Activated CD8-positive, alpha-beta T cell treated with anti-CD3 and anti-CD28 coated beads for 36 hours (primary cell): ENCODE measurements around the gene PLCB4. TPM values are rescaled to one million over a fixed set of nuclear protein-coding genes. Genes with fewer than 3 reads are reported as not detected.

Source experiments
- ATAC-seq: fragments of 200-7000 bp; cut with Tn5 transposase; one replicate; pipeline ENCODE4 v1.10.0; 2021; ENCODE audit warnings: mild to moderate bottlenecking, moderate library complexity
- CTCF ChIA-PET: fragments of 350-600 bp; sonication (Branson Sonifier 250); formaldehyde crosslinking; loops from one replicate; lab custom pipeline; 2021; ENCODE audit warnings: antibody characterized with exemption; lab: Charles Lee
- POLR2A ChIA-PET: fragments of 350-600 bp; sonication (Branson Sonifier 250); formaldehyde crosslinking; loops from one replicate; lab custom pipeline; 2021; ENCODE audit warnings: antibody characterized with exemption; lab: Charles Lee
- DNase-seq: peaks from one replicate; pipeline ENCODE4 v3.0.0-alpha.2; 2020
- H3K27ac Mint-ChIP-seq: one replicate; pipeline ENCODE4 v1.8.0; 2021; ENCODE audit warnings: mild to moderate bottlenecking, mixed read lengths
- H3K27me3 Mint-ChIP-seq: one replicate; pipeline ENCODE4 v1.8.0; 2021; ENCODE audit warnings: mixed read lengths
- H3K36me3 Mint-ChIP-seq: one replicate; pipeline ENCODE4 v1.8.0; 2021; ENCODE audit warnings: low read depth, mixed read lengths
- H3K4me1 Mint-ChIP-seq: one replicate; pipeline ENCODE4 v1.8.0; 2021; ENCODE audit warnings: low read depth, mixed read lengths
- H3K4me3 Mint-ChIP-seq: one replicate; pipeline ENCODE4 v1.8.0; 2021; ENCODE audit warnings: mild to moderate bottlenecking, moderate library complexity, mixed read lengths
- H3K9me3 Mint-ChIP-seq: one replicate; pipeline ENCODE4 v1.8.0; 2021; ENCODE audit warnings: mixed read lengths
- intact Hi-C: fragments of 100-400 bp; cut with micrococcal nuclease; formaldehyde crosslinking; loops from one replicate; pipeline ENCODE4 v1.10.0; 2022
- total RNA-seq, 2 experiments: library from RNA; stranded (reverse); gene quantifications; one replicate each; pipeline ENCODE4 v1.2.3, GENCODE V29; 2021
- TF ChIP-seq, protein P1 (sequence below): fragments of 200-600 bp; IDR thresholded peaks from one replicate; pipeline ENCODE4 v1.8.0; 2022; ENCODE audit warnings: antibody characterized with exemption, mild to moderate bottlenecking

The PLCB4 gene
- total RNA-seq, 2 experiments from 2014 or later = not detected

DNA sequence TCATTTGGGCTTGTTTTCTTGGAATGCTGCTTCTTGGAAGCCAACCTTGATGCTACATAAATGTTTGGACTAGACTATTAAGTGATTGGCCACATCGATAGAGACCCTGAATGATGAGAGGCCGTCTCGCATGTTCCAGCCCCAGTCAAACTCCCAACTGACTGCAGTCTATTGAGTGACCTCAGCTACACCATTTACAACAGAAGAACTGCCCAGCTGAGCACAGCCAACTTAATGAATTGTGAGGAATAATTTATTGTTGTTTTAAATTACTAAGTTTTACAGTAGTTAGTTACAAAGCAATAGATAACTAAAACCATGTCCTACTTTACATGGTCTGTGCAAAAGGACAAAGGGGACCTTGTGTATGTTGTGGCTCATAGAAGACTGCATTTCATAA, 63.0 kb downstream of the PLCB4 start:
- intact Hi-C loops = no loop called here
- no peaks in the 10 kb centered on the region for H3K36me3 Mint-ChIP-seq
- H3K27me3 Mint-ChIP-seq = no peaks in the 10 kb centered on the region
- ATAC-seq (no peak), DNase-seq (no peak)
- ChIA-PET POLR2A (no interaction called here), CTCF (no interaction called here)
- no peak overlapping the region for H3K27ac Mint-ChIP-seq
- H3K4me3 Mint-ChIP-seq = no peak overlapping the region
- H3K4me1 Mint-ChIP-seq = no peaks in the 10 kb centered on the region
- peaks cover 2% of the 10 kb centered on the region for H3K9me3 Mint-ChIP-seq
- TF ChIP-seq, protein P1, sequence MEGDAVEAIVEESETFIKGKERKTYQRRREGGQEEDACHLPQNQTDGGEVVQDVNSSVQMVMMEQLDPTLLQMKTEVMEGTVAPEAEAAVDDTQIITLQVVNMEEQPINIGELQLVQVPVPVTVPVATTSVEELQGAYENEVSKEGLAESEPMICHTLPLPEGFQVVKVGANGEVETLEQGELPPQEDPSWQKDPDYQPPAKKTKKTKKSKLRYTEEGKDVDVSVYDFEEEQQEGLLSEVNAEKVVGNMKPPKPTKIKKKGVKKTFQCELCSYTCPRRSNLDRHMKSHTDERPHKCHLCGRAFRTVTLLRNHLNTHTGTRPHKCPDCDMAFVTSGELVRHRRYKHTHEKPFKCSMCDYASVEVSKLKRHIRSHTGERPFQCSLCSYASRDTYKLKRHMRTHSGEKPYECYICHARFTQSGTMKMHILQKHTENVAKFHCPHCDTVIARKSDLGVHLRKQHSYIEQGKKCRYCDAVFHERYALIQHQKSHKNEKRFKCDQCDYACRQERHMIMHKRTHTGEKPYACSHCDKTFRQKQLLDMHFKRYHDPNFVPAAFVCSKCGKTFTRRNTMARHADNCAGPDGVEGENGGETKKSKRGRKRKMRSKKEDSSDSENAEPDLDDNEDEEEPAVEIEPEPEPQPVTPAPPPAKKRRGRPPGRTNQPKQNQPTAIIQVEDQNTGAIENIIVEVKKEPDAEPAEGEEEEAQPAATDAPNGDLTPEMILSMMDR = no peak

DNA sequence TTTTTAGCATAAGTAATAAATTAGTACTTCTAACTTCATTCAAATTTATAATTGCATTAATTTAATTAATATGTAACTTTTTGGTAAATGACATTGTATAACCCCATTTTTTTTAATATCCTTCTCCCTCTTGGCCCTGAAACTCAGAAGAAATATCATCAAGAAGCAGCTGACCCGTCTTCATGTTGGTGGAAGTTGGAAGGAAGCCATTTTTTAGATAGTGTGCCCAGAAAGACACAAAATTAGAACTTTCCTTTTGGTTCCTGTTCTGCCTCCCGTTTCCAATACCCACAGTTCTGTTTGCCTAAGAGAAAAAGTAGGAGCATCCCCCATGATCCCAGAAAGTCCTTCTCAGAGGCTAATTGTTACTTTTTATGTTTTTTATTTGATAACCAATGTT, 65.5 kb downstream of the PLCB4 start:
- H3K36me3 Mint-ChIP-seq = no peaks in the 10 kb centered on the region
- H3K4me1 Mint-ChIP-seq = no peaks in the 10 kb centered on the region
- no peaks in the 10 kb centered on the region for H3K27me3 Mint-ChIP-seq
- ChIA-PET CTCF (no interaction called here), POLR2A (interaction anchor here (0.6 kb wide), 1 partner anchor 823 kb away, joined by 3 read pairs; no protein-coding TSS in a partner anchor)
- DNase-seq = no peak
- intact Hi-C loops = no loop called here
- TF ChIP-seq, protein P1 = no peak
- H3K9me3 Mint-ChIP-seq = peaks cover 2% of the 10 kb centered on the region
- no peak for ATAC-seq
- no peak overlapping the region for H3K27ac Mint-ChIP-seq
- H3K4me3 Mint-ChIP-seq = no peak overlapping the region

DNA sequence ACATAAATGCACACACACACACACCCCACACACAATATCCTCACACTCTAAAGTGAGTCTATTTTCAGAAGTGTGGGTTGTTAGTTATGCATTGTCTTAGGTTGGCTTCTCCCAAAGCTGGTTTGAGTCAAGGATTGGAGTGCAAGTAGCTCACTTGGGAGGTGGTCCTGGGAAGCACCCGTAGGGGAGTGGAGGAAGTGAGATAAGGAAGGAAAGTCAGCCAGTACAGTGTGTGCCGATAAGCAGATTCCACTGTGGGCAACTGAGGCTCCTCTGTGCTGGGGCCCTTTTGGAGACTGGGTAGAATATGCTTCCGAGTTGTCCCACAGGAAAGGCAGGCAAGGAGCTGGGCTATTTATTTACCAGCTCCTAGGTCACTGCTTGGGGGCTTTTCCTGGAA, 67.2 kb downstream of the PLCB4 start:
- DNase-seq = no peak
- Mint-ChIP-seq H3K4me1 (no peaks in the 10 kb centered on the region), H3K36me3 (no peaks in the 10 kb centered on the region), H3K27me3 (no peaks in the 10 kb centered on the region), H3K27ac (no peak overlapping the region), H3K9me3 (peaks cover 2% of the 10 kb centered on the region), H3K4me3 (no peak overlapping the region)
- no peak for ATAC-seq
- TF ChIP-seq, protein P1 = no peak
- ChIA-PET CTCF (interaction anchor here (1.2 kb wide), 1 partner anchor 23 kb away, joined by 3 read pairs; no protein-coding TSS in a partner anchor), POLR2A (no interaction called here)
- intact Hi-C loops = no loop called here

DNA sequence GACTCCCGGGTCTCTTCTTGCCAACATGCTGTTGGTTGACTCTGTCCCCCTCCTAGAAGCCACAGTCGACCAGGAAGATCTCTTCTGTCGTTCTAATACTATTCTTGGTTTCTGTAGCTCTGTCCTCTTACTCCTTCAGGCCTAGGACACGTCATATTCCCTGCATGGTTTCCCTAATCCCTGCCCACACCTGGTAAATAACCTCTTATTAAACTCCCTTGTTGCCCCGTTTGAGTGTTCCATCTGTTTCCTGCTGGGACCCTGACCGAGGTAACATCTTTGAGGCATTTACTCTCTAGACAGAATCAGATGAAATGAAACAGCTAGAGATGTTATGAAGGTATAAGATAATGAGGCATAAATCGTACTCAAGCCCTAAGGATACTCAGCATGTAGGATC, 68.1 kb downstream of the PLCB4 start:
- no peak overlapping the region for H3K4me3 Mint-ChIP-seq
- POLR2A ChIA-PET = no interaction called here

DNA sequence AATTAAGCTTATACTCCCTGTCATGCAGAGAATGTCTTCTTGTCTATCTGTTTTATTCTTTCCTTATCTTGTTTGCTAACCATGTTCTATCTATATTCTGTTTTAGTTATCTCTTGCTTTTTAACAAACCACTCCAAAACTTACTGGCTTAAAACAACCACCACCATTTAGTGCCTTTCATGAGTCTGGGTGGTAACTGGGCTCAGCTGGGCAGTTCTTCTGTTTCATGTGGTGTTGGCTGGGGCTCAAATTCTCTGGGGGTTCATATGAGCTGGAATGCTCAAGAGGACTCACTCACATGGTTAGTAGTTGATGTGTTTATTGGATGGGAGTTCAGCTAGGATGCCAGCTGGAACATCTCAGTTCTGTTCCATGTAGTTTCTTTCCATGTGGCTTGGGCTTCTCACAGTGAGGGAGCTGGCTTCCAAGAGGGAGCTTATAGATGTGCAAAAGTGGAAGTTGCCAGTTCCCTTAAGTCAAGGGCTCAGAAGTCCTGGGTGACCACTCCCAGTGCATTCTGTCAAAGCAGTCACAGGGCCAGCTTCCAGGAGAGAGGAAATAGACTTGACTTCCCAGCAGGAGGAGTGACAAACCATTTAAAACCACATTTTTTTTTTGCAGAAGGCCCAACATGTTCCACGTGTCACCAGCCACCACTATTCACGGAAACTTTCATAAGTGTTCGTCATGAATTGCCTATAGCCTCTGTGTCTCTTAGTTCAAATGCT, 70.4 kb downstream of the PLCB4 start:
- no peaks in the 10 kb centered on the region for H3K4me1 Mint-ChIP-seq
- no peak for ATAC-seq
- ChIA-PET POLR2A (no interaction called here), CTCF (no interaction called here)
- TF ChIP-seq, protein P1 = no peak
- no peaks in the 10 kb centered on the region for H3K36me3 Mint-ChIP-seq
- DNase-seq = no peak
- no peak overlapping the region for H3K27ac Mint-ChIP-seq
- H3K9me3 Mint-ChIP-seq = peaks cover 2% of the 10 kb centered on the region
- no peaks in the 10 kb centered on the region for H3K27me3 Mint-ChIP-seq
- H3K4me3 Mint-ChIP-seq = no peak overlapping the region
- intact Hi-C loops = no loop called here

More for the DNA sequence above, 68.1 kb downstream of the PLCB4 start:
- Mint-ChIP-seq H3K27me3 (no peaks in the 10 kb centered on the region), H3K27ac (no peak overlapping the region), H3K4me1 (no peaks in the 10 kb centered on the region), H3K36me3 (no peaks in the 10 kb centered on the region), H3K9me3 (peaks cover 2% of the 10 kb centered on the region)
- intact Hi-C loops = no loop called here
- DNase-seq = no peak
- CTCF ChIA-PET = no interaction called here
- no peak for ATAC-seq
- TF ChIP-seq, protein P1 = no peak
